Stomach (tissue), 4 donors: ENCODE measurements around the gene MEGF9.

ENCODE experiments used
- CTCF ChIP-seq, 7 experiments: fragments of 450-650 bp in 4 of 7; fragments of 200-600 bp in 3 of 7; sonication (generic) in 3 of 7; IDR thresholded peaks; one replicate each; pipeline ENCODE4 v1.5.1; 2016 to 2019; ENCODE audit warnings: antibody characterized with exemption in 7 of 7, control low read depth in 2 of 7, mild to moderate bottlenecking in 1 of 7
- EP300 ChIP-seq: sonication (generic); formaldehyde crosslinking; IDR thresholded peaks from one replicate; pipeline ENCODE4 v1.6.1; 2017; ENCODE audit warnings: antibody characterized with exemption
- POLR2A ChIP-seq, 4 donors: fragments of 450-650 bp; IDR thresholded peaks; one replicate each; pipeline ENCODE4 v1.6.1; 2016; ENCODE audit warnings: antibody characterized with exemption in 4 of 4, control low read depth in 2 of 4, mild to moderate bottlenecking in 1 of 4, moderate library complexity in 1 of 4

GRCh38 chr9:120587328-120587727 is 126.9 kb downstream of the MEGF9 start:
- no peak for TF ChIP-seq CTCF (IDR thresholded peaks at IDR 0.05)
- TF ChIP-seq EP300, result no peak
- TF ChIP-seq POLR2A (IDR thresholded peaks at IDR 0.05), result no peak
